ENCODE measurements around the gene AP3B1. TPM values are rescaled to one million over a fixed set of nuclear protein-coding genes. Genes with fewer than 3 reads are reported as not detected.

The AP3B1 gene
- total RNA-seq, 1 experiment from 2014 or later = 41.8 TPM

- H2BK15ac ChIP-seq (ENCODE audit: low read depth, low read length) = no peak overlapping the region
- H2BK5ac ChIP-seq (ENCODE audit: insufficient read length, low read length) = no peak overlapping the region
- Mint-ChIP-seq H3K4me1 (peaks cover 49 to 73% of the 10 kb centered on the region in 2 experiments), H3K36me3 (ENCODE audit: insufficient read depth in 1 of 3, low read depth in 3 of 3) (no peaks in the 10 kb centered on the region), H3K4me3 (no peak overlapping the region), H3K9me3 (peaks cover 0 to 4% of the 10 kb centered on the region in 2 experiments; a peak in 2 of 5 replicates), H3K27ac (no peak overlapping the region; a peak in 1 of 7 replicates), H3K27me3 (ENCODE audit: low read depth) (peaks cover 43% of the 10 kb centered on the region)
- no peaks in the 10 kb centered on the region for H4K20me1 ChIP-seq (ENCODE audit: control insufficient read depth, insufficient read depth, insufficient read length)
- no CpG with 5 or more reads among the region's 6 CpGs for WGBS (ENCODE audit: extremely low coverage, insufficient read length, low lambda C conversion rate)
- no peak overlapping the region for H4K5ac ChIP-seq (ENCODE audit: insufficient read length, low read depth, low read length)
- H2BK20ac ChIP-seq (ENCODE audit: low read depth, low read length, poor library complexity, severe bottlenecking) = no peak overlapping the region
- DNase-seq = no peak
- H3K18ac ChIP-seq (ENCODE audit: insufficient read length, low read depth, low read length) = no peak overlapping the region
- no peaks in the 10 kb centered on the region for H3K27me3 ChIP-seq (ENCODE audit: insufficient read depth, low read length)
- H3K14ac ChIP-seq (ENCODE audit: insufficient read depth, low read length) = no peak overlapping the region
- no peak overlapping the region for H3K4ac ChIP-seq (ENCODE audit: low read depth, low read length)
- no peak overlapping the region for H2BK120ac ChIP-seq (ENCODE audit: low read depth, low read length, poor library complexity, severe bottlenecking)
- no peak overlapping the region for H3K56ac ChIP-seq (ENCODE audit: insufficient read length, low read depth, low read length)
- no peak overlapping the region for H3K27ac ChIP-seq (ENCODE audit: insufficient read length, low read depth, low read length)
- H2AFZ ChIP-seq (ENCODE audit: low read length) = no peak overlapping the region
- H3K79me2 ChIP-seq (ENCODE audit: insufficient read depth, low read length) = no peaks in the 10 kb centered on the region
- peaks cover 10% of the 10 kb centered on the region; the same call in 1 of the 2 replicates for H3K4me1 ChIP-seq (ENCODE audit: insufficient read depth, low read length)
- no peak overlapping the region for H3K23ac ChIP-seq (ENCODE audit: insufficient read length, low read depth, low read length)
- no peak overlapping the region for H2AK5ac ChIP-seq (ENCODE audit: insufficient read length, low read length)
- no peak overlapping the region for H3K9ac ChIP-seq (ENCODE audit: extremely low read depth, insufficient read length, low read length)
- H3K79me1 ChIP-seq (ENCODE audit: insufficient read depth, low read depth, low read length, poor library complexity, severe bottlenecking) = no peaks in the 10 kb centered on the region
- no peaks in the 10 kb centered on the region for H3K9me3 ChIP-seq (ENCODE audit: control insufficient read depth, low read depth, low read length)
- H4K91ac ChIP-seq (ENCODE audit: insufficient read length, low read depth, low read length) = no peak overlapping the region
- no peak overlapping the region for H3K4me2 ChIP-seq (ENCODE audit: insufficient read depth, insufficient read length, low read length)
- no peak overlapping the region for H3T11ph ChIP-seq (ENCODE audit: low read length)
- TF ChIP-seq CTCF (conservative IDR thresholded peaks at IDR 0.05) = no peak
- no peak overlapping the region for H2BK12ac ChIP-seq (ENCODE audit: insufficient read length, low read depth, low read length)
- no peaks in the 10 kb centered on the region for H3K23me2 ChIP-seq (ENCODE audit: insufficient read length, low read depth, low read length, poor library complexity, severe bottlenecking)
- no peak overlapping the region for H4K8ac ChIP-seq (replicated peaks; ENCODE audit: insufficient read length, low read depth, low read length)
These were observed 308.2 kb downstream of the AP3B1 start for GRCh38 chr5:77986261-77986660.

Data from H9 (cell line).